Endothelial cell of umbilical vein (primary cell): ENCODE data around the gene WWC1. TPM values are rescaled to one million over a fixed set of nuclear protein-coding genes. Genes with fewer than 3 reads are reported as not detected.

ENCODE experiments used
- BruUV-seq: library from RNA; stranded (reverse); fragments of 400-500 nt; replicated peaks from 2 replicates; lab custom pipeline; 2021; lab: Mats Ljungman, UMichigan
- CTCF ChIA-PET: fragments of 300-600, 350-600 bp; sonication (Branson Sonifier 250); formaldehyde crosslinking; loops from one replicate; lab custom pipeline; 2021; ENCODE audit warnings: antibody characterized with exemption, inconsistent platforms; lab: Charles Lee
- POLR2A ChIA-PET: fragments of 300-600, 350-600 bp; sonication (Branson Sonifier 250); formaldehyde crosslinking; loops from one replicate; lab custom pipeline; 2021; ENCODE audit warnings: antibody characterized with exemption, inconsistent platforms; lab: Charles Lee
- DNase-seq: peaks from one replicate; pipeline ENCODE4 v3.0.0-alpha.2; 2011; ENCODE audit warnings: low read depth, low spot score
- FAIRE-seq: peaks from 2 replicates; lab custom pipeline; 2011; peaks lifted over from hg19 to GRCh38; lab: Jason Lieb, UNC
- H2AFZ ChIP-seq: 2 replicates; pipeline ENCODE4 v1.6.0; 2012; ENCODE audit warnings: low read depth, low read length, control low read depth, inconsistent platforms
- H3K27ac ChIP-seq: 2 replicates; pipeline ENCODE4 v1.5.1; 2011; ENCODE audit warnings: low read depth, mild to moderate bottlenecking, control low read depth, low read length, moderate library complexity; ENCODE audit not compliant: insufficient read depth
- H3K27me3 ChIP-seq, 2 experiments: 2 replicates each; pipeline versions ENCODE4 v1.6.0 to v1.6.1; 2011; ENCODE audit warnings: low read length in 2 of 2, mixed read lengths in 1 of 2; ENCODE audit not compliant: control insufficient read depth in 2 of 2, insufficient read depth in 2 of 2
- H3K36me3 ChIP-seq, 2 experiments: 2 replicates in 1 of 2; 3 replicates in 1 of 2; pipeline ENCODE4 v1.5.1; 2011; ENCODE audit warnings: low read length in 2 of 2, mild to moderate bottlenecking in 1 of 2, moderate library complexity in 1 of 2; ENCODE audit not compliant: control insufficient read depth in 2 of 2, insufficient read depth in 2 of 2; ENCODE audit errors: extremely low read depth in 1 of 2
- H3K4me1 ChIP-seq: 3 replicates; pipeline ENCODE4 v1.5.1; 2011; ENCODE audit warnings: mild to moderate bottlenecking, low read length; ENCODE audit not compliant: control insufficient read depth, insufficient read depth; ENCODE audit errors: extremely low read depth
- H3K4me2 ChIP-seq: 2 replicates; pipeline ENCODE4 v1.6.1; 2011; ENCODE audit warnings: low read length, control low read depth, mixed read lengths; ENCODE audit not compliant: insufficient read depth
- H3K4me3 ChIP-seq, 3 experiments: fragments of 200-600 bp in 1 of 3; sonication (generic), shearing (Covaris generic) in 1 of 3; replicated peaks in 1 of 3; 2 replicates each; pipeline ENCODE4 v1.5.1; 2011 to 2016; ENCODE audit warnings: control low read depth in 3 of 3, low read length in 3 of 3, mild to moderate bottlenecking in 2 of 3, inconsistent platforms in 1 of 3, low read depth in 1 of 3, moderate library complexity in 1 of 3; ENCODE audit not compliant: insufficient read depth in 1 of 3
- H3K79me2 ChIP-seq: 2 replicates; pipeline ENCODE4 v1.6.0; 2012; ENCODE audit warnings: low read length, inconsistent platforms; ENCODE audit not compliant: control insufficient read depth, insufficient read depth
- H3K9ac ChIP-seq: replicated peaks from 2 replicates; pipeline ENCODE3; 2011; ENCODE audit warnings: low read length, control low read depth; ENCODE audit not compliant: insufficient read depth; ENCODE audit errors: extremely low read depth
- H3K9me1 ChIP-seq: replicated peaks from 3 replicates; pipeline ENCODE4 v1.6.0; 2011; ENCODE audit warnings: mild to moderate bottlenecking, low read length; ENCODE audit not compliant: control insufficient read depth, insufficient read depth; ENCODE audit errors: extremely low read depth
- H3K9me3 ChIP-seq: replicated peaks from 2 replicates; pipeline ENCODE4 v1.5.1; 2012; ENCODE audit warnings: low read length, inconsistent platforms; ENCODE audit not compliant: control insufficient read depth, insufficient read depth
- H4K20me1 ChIP-seq: replicated peaks from 2 replicates; pipeline ENCODE3; 2011; ENCODE audit warnings: mild to moderate bottlenecking, low read length; ENCODE audit not compliant: control insufficient read depth, insufficient read depth; ENCODE audit errors: extremely low read depth
- EZH2 ChIP-seq: IDR thresholded peaks from 2 replicates; pipeline ENCODE4 v1.6.1; 2012; ENCODE audit warnings: borderline replicate concordance, low read depth, mild to moderate bottlenecking, moderate library complexity, low read length, inconsistent platforms; ENCODE audit not compliant: severe bottlenecking
- FOS ChIP-seq: IDR thresholded peaks from 2 replicates; pipeline ENCODE4 v1.6.1; 2011; ENCODE audit warnings: mild to moderate bottlenecking, low read length, moderate library complexity, borderline replicate concordance; ENCODE audit not compliant: insufficient read depth
- GATA2 ChIP-seq: IDR thresholded peaks from 2 replicates; pipeline ENCODE4 v1.7.0; 2011; ENCODE audit warnings: low read depth, mild to moderate bottlenecking, moderate library complexity, mixed read lengths, low read length; ENCODE audit not compliant: insufficient read length, insufficient read depth
- JUN ChIP-seq: IDR thresholded peaks from 2 replicates; pipeline ENCODE4 v1.6.1; 2011; ENCODE audit warnings: borderline replicate concordance, low read depth; ENCODE audit not compliant: insufficient read length, insufficient read depth
- MYC ChIP-seq: IDR thresholded peaks from one replicate; pipeline ENCODE4 v1.6.1; 2011; ENCODE audit warnings: mild to moderate bottlenecking, low read depth, low read length
- POLR2A ChIP-seq: IDR thresholded peaks from 2 replicates; pipeline ENCODE4 v1.6.1; 2012; ENCODE audit warnings: low read depth, mild to moderate bottlenecking, control low read depth, low read length
- POLR2AphosphoS5 ChIP-seq: IDR thresholded peaks from 2 replicates; pipeline ENCODE4 v1.6.1; 2012; ENCODE audit warnings: low read depth, mild to moderate bottlenecking, control low read depth, low read length, moderate library complexity; ENCODE audit not compliant: insufficient read depth
- dilution Hi-C: fragments of 300-500 bp; cut with MboI; formaldehyde crosslinking; loops from one replicate; pipeline ENCODE4 v1.15.0; 2019; ENCODE audit warnings: low sequenced_read_pairs; ENCODE audit not compliant: extremely low pct_ligation_motif_present
- intact Hi-C: fragments of 100-400 bp; cut with micrococcal nuclease; formaldehyde crosslinking; loops from one replicate; pipeline ENCODE4 v1.10.0; 2022
- polyA plus RNA-seq, 4 experiments: library from polyadenylated mRNA; depleted of rRNA in 3 of 4; stranded (reverse) in 3 of 4; unstranded in 1 of 4; fragments of >200 nt; gene quantifications; 2 replicates each; pipeline versions ENCODE4 v1.2.1 to v1.2.3, GENCODE V29; 2011 to 2012; ENCODE audit warnings: missing spikeins in 1 of 4
- total RNA-seq: library from RNA; stranded (reverse); gene quantifications from 2 replicates; pipeline ENCODE4 v1.2.3, GENCODE V29; 2021
- TF ChIP-seq, protein P1 (sequence below): IDR thresholded peaks from 2 replicates; pipeline ENCODE4 v1.6.1; 2011; ENCODE audit not compliant: insufficient read depth, insufficient read length
- TF ChIP-seq, protein P2 (sequence below), 2 donors: IDR thresholded peaks; 1 replicate in 1 of 2; 2 replicates in 1 of 2; pipeline ENCODE4 v1.5.1; 2011; ENCODE audit warnings: low read length in 2 of 2, mild to moderate bottlenecking in 2 of 2, moderate library complexity in 2 of 2, control low read depth in 1 of 2, inconsistent platforms in 1 of 2, low read depth in 1 of 2; ENCODE audit not compliant: insufficient read depth in 1 of 2; ENCODE audit errors: extremely low read depth in 1 of 2

Gene WWC1
- total and polyA plus RNA-seq, 2 donors (not counting 3 experiments of a cell fraction or from before 2014, with no cell fraction given), result 0.03 to 0.91 TPM

DNA sequence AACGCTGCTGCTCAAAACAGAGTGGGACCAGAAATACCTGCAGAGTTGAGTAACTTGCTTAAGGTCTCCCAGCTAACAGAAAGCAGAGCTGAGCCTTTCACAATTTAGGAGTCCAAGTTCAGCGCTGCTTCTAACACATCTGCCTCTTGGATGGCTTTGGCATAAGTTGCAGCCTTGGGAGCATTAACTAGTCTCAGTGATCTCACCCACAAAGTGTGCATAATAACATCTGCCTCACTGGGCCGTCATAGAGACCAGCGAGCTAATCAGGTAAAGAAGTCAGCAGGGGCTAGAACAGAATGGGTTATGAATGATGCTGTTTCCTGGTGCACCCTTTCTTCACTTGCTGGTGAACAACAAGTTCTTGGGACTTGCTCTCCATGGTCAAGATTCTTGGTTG, 36.5 kb downstream of the WWC1 start:
- Histone ChIP-seq H2AFZ (no peak overlapping the region), H3K79me2 (no peaks in the 10 kb centered on the region), H3K4me1 (no peaks in the 10 kb centered on the region), H3K4me2 (no peak overlapping the region), H4K20me1 (no peaks in the 10 kb centered on the region), H3K4me3 (no peak overlapping the region), H3K36me3 (no peaks in the 10 kb centered on the region), H3K27ac (no peak overlapping the region), H3K9me1 (no peaks in the 10 kb centered on the region), H3K9ac (no peak overlapping the region), H3K27me3 (no peaks in the 10 kb centered on the region), H3K9me3 (no peaks in the 10 kb centered on the region)
- POLR2A ChIA-PET, result no interaction called here
- DNase-seq (no peak), FAIRE-seq (no peak)
- dilution Hi-C loops, result no loop called here
- CTCF ChIA-PET, result no interaction called here
- intact Hi-C loops, result no loop called here
- BruUV-seq, result no TSS peak
- TF ChIP-seq, protein P1, sequence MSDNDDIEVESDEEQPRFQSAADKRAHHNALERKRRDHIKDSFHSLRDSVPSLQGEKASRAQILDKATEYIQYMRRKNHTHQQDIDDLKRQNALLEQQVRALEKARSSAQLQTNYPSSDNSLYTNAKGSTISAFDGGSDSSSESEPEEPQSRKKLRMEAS, result no peak
- TF ChIP-seq POLR2A (no peak), FOS (no peak), MYC (no peak)
- TF ChIP-seq, protein P2, sequence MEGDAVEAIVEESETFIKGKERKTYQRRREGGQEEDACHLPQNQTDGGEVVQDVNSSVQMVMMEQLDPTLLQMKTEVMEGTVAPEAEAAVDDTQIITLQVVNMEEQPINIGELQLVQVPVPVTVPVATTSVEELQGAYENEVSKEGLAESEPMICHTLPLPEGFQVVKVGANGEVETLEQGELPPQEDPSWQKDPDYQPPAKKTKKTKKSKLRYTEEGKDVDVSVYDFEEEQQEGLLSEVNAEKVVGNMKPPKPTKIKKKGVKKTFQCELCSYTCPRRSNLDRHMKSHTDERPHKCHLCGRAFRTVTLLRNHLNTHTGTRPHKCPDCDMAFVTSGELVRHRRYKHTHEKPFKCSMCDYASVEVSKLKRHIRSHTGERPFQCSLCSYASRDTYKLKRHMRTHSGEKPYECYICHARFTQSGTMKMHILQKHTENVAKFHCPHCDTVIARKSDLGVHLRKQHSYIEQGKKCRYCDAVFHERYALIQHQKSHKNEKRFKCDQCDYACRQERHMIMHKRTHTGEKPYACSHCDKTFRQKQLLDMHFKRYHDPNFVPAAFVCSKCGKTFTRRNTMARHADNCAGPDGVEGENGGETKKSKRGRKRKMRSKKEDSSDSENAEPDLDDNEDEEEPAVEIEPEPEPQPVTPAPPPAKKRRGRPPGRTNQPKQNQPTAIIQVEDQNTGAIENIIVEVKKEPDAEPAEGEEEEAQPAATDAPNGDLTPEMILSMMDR (IDR thresholded peaks at IDR 0.05; ENCODE audit: extremely low read depth in 1 of 2, insufficient read depth in 1 of 2, low read depth in 1 of 2, low read length in 2 of 2), result no peak

DNA sequence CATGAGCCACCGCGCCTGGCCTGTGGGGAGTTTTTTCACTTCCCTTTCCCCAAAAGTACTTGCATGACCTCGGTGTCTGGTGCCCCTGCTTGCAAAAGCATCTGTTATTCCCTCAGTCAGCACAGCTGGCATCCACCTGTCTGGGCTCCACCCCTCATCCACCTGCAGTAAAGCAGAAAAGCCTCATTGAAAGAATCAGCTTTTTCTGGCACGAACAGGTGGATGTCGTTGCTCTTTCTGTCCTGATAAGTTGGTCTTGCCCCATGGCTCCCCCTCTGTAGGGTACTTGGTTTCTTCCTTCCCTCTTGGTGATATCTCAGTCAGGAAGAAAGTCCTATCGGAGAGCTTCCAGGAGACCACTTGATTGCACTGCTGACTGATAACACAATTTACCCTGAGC, 37.4 kb downstream of the WWC1 start:
- Histone ChIP-seq H3K9ac (no peak overlapping the region), H3K27ac (no peak overlapping the region), H3K9me1 (no peaks in the 10 kb centered on the region), H2AFZ (no peak overlapping the region), H3K9me3 (no peaks in the 10 kb centered on the region), H3K36me3 (no peaks in the 10 kb centered on the region), H3K4me1 (no peaks in the 10 kb centered on the region), H3K4me2 (no peak overlapping the region), H3K27me3 (no peaks in the 10 kb centered on the region), H4K20me1 (no peaks in the 10 kb centered on the region), H3K4me3 (no peak overlapping the region), H3K79me2 (no peaks in the 10 kb centered on the region)
- DNase-seq (no peak), FAIRE-seq (no peak)
- POLR2A ChIA-PET, result no interaction called here
- no peak for TF ChIP-seq JUN
- no peak for TF ChIP-seq FOS
- TF ChIP-seq EZH2, result no peak
- no peak for TF ChIP-seq MYC
- TF ChIP-seq POLR2AphosphoS5, result no peak
- TF ChIP-seq GATA2, result no peak
- no peak for TF ChIP-seq POLR2A
- TF ChIP-seq, protein P2 (IDR thresholded peaks at IDR 0.05; ENCODE audit: extremely low read depth in 1 of 2, insufficient read depth in 1 of 2, low read depth in 1 of 2, low read length in 2 of 2), result no peak
- TF ChIP-seq, protein P1, result no peak
- intact Hi-C loops (no loop called here), dilution Hi-C loops (no loop called here)
- CTCF ChIA-PET, result no interaction called here
- BruUV-seq, result no TSS peak
